Measurements from ENCODE around the gene SNX1.

SNX1 gene

DNA sequence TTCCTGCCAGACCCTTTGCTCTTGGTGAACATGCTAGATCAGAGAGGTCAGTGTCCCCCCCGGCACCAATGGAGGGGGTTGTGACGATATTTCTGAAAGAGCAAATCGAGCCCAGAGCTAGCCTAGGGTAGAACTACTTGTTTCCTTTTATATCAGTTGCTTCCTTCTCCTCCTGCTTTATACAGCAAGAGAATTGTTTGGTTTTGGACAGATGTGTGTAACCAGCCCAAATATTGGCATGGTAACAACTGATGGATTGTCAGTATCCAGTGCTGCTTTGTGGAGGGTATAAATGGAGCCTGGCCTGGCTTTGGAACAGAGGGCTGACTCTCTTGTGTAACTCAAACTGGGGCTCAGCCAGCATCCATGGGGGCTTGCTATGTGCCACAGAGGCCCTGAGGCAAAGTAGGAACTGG, 27.2 kb downstream of the SNX1 start:
- no peak for TF ChIP-seq CTCF (IDR thresholded peaks at IDR 0.05; ENCODE audit: low read depth, low read length)
- DNase-seq (ENCODE audit: extremely low read depth, low read depth), result no peak

DNA sequence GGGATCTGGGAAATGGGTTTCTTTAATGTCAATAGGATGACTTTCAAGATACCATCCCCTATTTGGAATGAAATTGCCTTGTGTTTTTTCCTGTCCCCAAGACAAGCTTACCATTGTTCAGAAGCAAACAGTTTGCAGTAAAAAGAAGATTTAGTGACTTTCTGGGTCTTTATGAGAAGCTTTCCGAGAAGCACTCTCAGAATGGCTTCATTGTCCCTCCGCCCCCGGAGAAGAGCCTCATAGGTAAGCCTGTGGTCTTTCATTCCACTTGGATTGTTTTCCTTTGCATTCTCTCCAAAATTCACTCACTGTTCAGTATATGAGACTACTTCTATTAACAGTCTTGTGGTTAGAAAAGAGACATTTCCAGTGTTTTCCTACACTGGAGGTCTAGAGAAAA, 30.2 kb downstream of the SNX1 start:
- DNase-seq (ENCODE audit: extremely low read depth, low read depth), result no peak
- TF ChIP-seq CTCF (IDR thresholded peaks at IDR 0.05; ENCODE audit: low read depth, low read length), result no peak

- no peak for DNase-seq (ENCODE audit: extremely low read depth, low read depth)
- TF ChIP-seq CTCF (IDR thresholded peaks at IDR 0.05; ENCODE audit: low read depth, low read length), result no peak
These were observed 31.9 kb downstream of the SNX1 start for GRCh38 chr15:64127521-64128270.

GRCh38 chr15:64130159-64130558, 34.4 kb downstream of the SNX1 start:
- DNase-seq (ENCODE audit: extremely low read depth, low read depth), result no peak
- TF ChIP-seq CTCF (IDR thresholded peaks at IDR 0.05; ENCODE audit: low read depth, low read length), result no peak

GRCh38 chr15:64131547-64131946, 35.8 kb downstream of the SNX1 start:
- TF ChIP-seq CTCF (IDR thresholded peaks at IDR 0.05; ENCODE audit: low read depth, low read length), result no peak
- no peak for DNase-seq (ENCODE audit: extremely low read depth, low read depth)

DNA sequence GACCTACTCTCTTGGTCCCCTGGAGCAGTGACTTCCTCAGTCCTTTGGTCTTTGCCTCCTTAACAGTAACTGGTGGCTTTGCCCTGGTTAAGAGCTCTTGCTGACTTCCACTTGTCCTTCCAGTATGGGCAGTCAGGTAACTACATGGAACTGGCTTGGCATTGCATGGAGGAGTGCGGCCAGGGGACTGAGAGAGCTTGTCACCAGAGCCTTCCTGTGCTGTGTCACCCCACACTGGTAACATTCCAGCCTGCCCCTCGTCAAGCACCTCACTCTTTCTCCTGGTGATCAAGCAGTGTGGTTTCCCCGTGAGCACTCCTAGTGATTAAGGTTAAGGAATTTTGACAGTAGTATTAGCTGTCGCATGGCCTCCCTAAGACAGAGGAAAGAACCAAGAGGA, 36.4 kb downstream of the SNX1 start:
- TF ChIP-seq CTCF (IDR thresholded peaks at IDR 0.05; ENCODE audit: low read depth, low read length), result no peak
- DNase-seq (ENCODE audit: extremely low read depth, low read depth), result no peak

DNA sequence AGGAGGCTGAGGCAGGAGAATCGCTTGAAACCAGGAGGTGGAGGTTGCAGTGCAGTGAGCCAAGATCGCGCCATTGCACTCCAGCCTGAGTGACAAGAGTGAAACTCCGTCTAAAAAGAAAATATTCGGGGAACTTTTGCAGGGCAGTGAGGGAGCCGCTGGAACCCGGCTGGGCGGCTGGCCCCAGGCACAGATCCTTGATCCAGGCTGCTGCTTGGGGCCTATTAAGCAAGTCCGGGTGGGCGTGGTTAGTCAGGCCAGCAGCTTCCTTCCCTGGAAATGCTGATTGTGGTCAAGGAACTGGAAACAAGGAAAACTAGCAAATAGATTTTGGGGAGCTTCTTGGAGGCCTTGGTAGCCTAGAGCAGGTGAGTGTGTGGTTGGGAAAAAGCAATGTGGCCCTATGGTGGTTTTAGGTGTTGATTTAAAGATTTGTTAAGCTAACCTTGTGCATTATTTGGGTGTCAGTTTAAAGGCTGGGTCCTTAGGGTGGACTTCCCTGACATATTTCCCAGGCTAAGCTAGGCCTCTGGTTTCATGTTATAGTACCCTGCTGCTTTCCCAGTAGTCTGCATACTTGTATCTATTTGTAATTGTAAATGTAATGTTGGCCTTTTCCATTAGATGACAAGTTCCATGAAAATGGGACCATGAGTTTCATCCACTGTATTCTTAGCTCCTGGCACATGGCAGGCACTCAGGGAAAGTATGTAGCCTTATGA, 38.0 kb downstream of the SNX1 start:
- no peak for DNase-seq (ENCODE audit: extremely low read depth, low read depth)
- no peak for TF ChIP-seq CTCF (IDR thresholded peaks at IDR 0.05; ENCODE audit: low read depth, low read length)

All from AG09319 (cell line).